Activated CD4-positive, CD25-positive, alpha-beta regulatory T cell treated with anti-CD3 and anti-CD28 coated beads, Interleukin-2, amount 50 U/mL, for 16 hours (primary cell): ENCODE data around the gene OSBPL2.

Source experiments
- DNase-seq: peaks from one replicate; pipeline ENCODE4 v3.0.0-alpha.2; 2020; ENCODE audit warnings: low read depth, low spot score

The OSBPL2 gene

GRCh38 chr20:62282877-62283503, 44.7 kb downstream of the OSBPL2 start:
- DNase-seq: no peak

GRCh38 chr20:62284448-62284847, 46.1 kb downstream of the OSBPL2 start:
- DNase-seq: no peak

GRCh38 chr20:62285151-62285550, 46.8 kb downstream of the OSBPL2 start:
- DNase-seq: no peak

DNA sequence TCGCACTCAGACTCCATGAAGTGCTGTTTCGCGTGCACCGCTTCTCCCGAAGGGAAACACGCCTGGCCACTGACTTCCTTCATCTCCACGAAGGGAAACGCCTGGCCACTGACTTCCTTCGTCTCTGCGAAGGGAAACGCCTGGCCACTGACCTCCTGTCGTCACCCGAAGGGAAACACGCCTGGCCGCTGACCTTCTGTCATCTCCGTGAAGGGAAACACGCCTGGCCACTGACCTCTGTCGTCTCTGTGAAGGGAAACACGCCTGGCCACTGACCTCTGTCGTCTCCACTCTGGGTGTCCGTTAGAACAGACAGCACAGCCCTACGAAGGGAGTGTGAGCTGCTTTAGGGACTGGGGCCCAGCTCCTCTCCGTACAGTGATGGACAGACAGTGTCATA, 47.4 kb downstream of the OSBPL2 start:
- DNase-seq: no peak

DNA sequence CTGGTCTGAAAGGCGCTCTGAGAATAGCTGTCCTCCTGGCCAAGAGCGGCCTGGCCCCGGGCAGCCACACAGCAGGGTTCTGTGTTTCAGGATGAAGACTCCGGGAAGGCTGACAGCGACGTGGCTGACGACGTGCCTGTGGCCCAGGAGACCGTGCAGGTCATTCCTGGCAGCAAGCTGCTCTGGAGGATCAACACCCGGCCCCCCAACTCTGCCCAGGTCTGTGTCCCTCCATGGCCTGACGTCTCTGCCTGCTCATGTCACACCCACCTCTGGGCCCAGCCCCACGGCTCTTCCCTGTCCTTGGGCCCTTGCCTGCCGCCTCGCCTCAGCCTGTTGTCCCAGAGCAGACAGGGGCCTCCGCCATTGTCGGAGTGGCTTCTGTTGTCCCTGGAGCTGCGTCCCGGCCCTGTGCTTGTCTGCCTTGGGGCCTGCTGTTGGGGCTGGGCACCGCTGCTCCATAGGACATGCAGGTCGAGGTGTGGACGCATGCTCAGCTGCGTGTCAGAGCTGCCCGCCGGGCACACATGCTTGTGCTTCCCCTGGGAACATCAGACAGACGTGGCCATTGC, 48.3 kb downstream of the OSBPL2 start:
- DNase-seq: no peak

- DNase-seq: no peak
Measured at GRCh38 chr20:62287129-62287528, 48.8 kb downstream of the OSBPL2 start.

DNA sequence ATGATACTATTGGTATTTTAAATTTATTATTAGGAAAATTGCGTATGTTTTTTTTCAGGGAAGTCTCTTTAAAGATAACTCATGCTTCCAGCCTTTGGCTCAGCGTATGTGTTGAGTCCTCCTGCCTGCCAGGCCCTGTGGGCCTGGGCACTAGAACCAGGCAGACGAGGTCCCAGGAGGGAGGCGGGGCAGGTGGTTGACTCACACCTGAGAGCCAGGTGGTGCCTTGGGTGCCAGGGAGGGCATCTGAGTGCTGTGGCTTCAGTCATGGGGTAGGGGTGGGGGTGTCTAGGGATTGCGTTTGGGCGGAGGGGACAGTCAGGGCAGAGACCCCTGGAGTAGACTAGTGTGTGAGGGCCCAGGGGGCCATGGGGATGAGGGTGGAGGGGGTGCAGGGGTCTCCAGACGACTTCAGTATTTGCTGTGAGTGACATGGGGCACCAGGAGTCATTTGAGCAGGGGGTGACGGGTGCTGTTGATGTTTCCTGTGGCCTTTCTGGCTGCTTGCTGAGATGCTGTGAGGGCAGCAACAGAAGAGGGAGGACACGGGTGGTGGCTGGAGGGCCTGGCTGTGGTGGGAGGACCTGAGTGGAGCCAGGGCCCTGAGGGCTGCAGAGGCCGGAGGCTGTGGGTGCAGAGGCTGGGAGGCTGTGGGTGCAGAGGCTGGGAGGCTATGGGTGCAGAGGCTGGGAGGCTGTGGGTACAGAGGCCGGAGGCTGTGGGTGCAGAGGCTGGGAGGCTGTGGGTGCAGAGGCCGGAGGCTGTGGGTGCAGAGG, 49.6 kb downstream of the OSBPL2 start:
- DNase-seq: no peak

DNA sequence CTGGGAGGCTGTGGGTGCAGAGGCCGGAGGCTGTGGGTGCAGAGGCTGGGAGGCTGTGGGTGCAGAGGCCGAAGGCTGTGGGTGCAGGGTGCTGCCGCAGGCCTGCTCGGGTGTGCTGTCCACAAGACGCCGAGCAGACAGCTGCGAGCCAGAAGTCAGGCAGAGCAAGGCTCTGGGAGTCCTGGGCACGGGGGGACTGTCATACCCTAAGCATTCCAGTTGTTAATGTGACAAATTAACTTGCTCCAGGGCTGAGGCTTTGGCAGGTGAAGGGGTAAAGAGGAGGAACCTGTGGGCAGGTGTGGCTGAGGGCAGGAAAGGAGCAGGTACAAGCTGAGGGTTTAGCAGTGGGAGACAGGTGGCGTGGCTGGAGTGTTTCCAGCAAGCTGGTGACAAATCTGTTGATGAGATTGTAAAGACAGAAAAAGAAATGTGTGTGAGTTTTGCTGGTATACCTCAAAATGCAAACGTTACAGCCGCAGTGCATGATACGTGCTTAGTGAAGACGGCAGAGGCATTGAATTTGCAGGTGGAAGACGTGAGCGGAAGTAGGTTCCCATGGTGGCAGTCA, 50.3 kb downstream of the OSBPL2 start:
- no peak for DNase-seq

- DNase-seq: no peak
Measured at GRCh38 chr20:62289131-62289530, 50.8 kb downstream of the OSBPL2 start.

DNA sequence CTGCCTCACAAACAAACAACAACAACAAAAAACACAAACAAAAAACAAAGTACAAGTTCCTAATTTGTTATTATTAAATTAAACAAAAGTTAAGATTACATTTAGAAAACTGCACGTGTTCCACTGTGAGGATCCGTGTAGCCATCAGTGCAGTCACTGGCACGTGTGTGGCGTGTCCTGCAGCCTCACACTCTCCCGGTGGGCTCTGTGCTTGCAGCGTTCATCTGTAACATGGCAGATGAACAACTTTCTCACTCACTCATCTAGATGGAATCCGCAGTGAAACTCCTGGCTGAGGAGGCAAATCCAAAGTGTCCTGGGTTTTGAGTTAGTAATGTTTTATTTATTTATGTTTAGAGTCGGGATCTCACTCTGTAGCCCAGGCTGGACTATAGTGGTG, 51.6 kb downstream of the OSBPL2 start:
- DNase-seq: no peak

- DNase-seq: no peak
Measured at GRCh38 chr20:62291251-62292066, 53.1 kb downstream of the OSBPL2 start.

- no peak for DNase-seq
Measured at GRCh38 chr20:62292108-62292507, 53.8 kb downstream of the OSBPL2 start.

DNA sequence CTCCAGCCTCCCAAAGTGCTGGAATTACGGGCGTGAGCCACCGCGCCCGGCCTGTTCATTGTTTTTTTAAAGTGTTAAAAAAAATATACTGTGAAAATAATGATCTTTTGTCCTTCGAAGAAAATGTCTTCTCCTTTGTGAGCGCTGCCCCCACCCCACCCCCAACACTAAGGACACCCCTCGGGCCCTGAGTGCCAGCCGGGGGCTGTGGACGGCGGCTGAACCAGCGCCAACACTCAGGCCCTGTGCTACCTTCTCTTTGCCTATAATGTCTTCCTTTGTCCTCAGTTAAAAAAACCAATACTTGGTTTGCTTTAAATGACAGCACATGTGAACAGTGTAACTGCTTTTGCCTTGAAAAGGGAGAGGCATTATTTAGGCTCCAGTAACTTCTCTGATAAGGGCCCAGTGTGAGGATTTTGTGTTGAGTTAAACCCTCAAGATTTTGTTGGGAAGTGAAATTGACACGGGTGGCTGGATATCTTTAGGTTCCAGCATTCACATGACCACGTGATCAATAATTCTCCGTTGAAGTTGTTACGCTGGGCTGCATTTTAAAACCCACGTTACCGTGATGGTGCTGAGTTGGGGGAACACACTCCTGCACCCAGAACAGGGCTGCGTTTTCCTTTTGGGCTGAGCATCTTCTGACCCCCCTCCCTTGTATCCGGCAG, 54.9 kb downstream of the OSBPL2 start:
- DNase-seq: no peak

- no peak for DNase-seq
Measured at GRCh38 chr20:62293946-62294345, 55.6 kb downstream of the OSBPL2 start.

DNA sequence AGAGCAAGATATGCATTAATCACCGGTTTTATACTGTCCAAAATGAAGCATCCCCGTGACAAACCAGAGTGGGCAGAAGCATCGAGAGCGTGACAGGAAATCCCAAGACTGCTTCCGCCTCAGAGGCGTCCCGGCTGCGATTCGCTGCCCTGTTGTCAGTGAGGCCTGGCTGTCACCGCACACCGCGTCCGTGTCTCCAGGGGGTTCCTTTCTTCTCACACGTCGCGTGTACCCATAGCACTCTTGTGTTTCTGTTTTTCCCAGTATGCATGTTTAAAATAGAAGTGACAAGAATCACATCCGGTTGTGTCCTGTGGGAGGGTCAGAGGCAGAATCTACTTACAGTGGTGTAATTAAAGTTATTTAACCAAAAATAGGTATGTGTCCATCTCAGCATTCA, 56.2 kb downstream of the OSBPL2 start:
- no peak for DNase-seq

GRCh38 chr20:62296724-62297448, 58.6 kb downstream of the OSBPL2 start:
- DNase-seq: no peak

- no peak for DNase-seq
Measured at GRCh38 chr20:62297449-62298227, 59.3 kb downstream of the OSBPL2 start.

DNA sequence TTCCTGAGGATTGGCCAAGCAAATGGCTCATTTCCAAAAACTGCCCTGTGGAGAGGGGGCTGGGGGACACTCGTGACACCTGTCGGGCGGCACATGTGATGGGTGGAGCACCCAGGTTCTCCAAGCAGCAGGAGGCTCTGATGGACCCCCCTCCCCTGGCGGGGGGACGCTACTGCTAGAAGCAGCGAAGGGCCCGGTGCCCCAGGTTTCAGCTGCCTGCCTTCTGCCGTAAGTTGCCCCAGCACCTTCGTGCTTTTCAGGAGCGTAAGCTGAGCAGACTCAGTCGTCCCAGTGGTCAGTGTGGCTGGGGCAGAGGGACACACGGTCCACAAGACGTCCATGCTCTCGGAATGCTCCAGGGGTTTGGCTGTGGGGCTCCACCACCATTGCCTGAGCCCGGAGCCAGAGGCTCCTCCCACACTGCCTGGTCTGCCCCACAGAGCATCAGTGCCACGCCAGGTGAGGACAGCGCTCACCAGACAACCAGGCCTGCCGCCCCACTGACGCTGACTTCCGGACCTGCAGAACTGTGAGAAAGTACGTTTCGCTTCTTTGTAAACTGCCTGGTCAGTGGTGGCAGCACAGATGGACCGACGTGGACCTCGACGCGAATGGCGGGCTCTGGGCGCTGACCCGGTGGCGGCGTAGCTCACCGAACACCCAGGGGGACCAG, 60.4 kb downstream of the OSBPL2 start:
- DNase-seq: no peak

- no peak for DNase-seq
Measured at GRCh38 chr20:62299666-62300236, 61.4 kb downstream of the OSBPL2 start.
